Keratinocyte (primary cell): ENCODE data around the gene MOGAT2. TPM values are rescaled to one million over a fixed set of nuclear protein-coding genes. Genes with fewer than 3 reads are reported as not detected.

Experiments
- DNase-seq: peaks from one replicate; pipeline ENCODE4 v3.0.0-alpha.2; 2011; ENCODE audit warnings: low read depth, missing footprints, low spot score
- FAIRE-seq: peaks from 2 replicates; lab custom pipeline; 2011; peaks lifted over from hg19 to GRCh38; lab: Jason Lieb, UNC
- H2AFZ ChIP-seq: 2 replicates; pipeline ENCODE4 v1.6.0; 2012; ENCODE audit warnings: low read length, control low read depth, inconsistent platforms; ENCODE audit not compliant: control insufficient read depth
- H3K27ac ChIP-seq: 2 replicates; pipeline ENCODE4 v1.5.1; 2011; ENCODE audit warnings: low read length; ENCODE audit not compliant: control insufficient read depth, insufficient read depth
- H3K27me3 ChIP-seq: 3 replicates; pipeline ENCODE4 v1.6.0; 2011; ENCODE audit warnings: low read length; ENCODE audit not compliant: control insufficient read depth, insufficient read depth; ENCODE audit errors: extremely low read depth
- H3K36me3 ChIP-seq, 2 experiments: 2 replicates in 1 of 2; 3 replicates in 1 of 2; pipeline ENCODE4 v1.5.1; 2011; ENCODE audit warnings: low read length in 2 of 2, mild to moderate bottlenecking in 1 of 2; ENCODE audit not compliant: control insufficient read depth in 2 of 2, insufficient read depth in 2 of 2; ENCODE audit errors: extremely low read depth in 1 of 2
- H3K4me1 ChIP-seq: 3 replicates; pipeline ENCODE4 v1.5.1; 2011; ENCODE audit warnings: low read length; ENCODE audit not compliant: control insufficient read depth, insufficient read depth; ENCODE audit errors: extremely low read depth
- H3K4me2 ChIP-seq: 3 replicates; pipeline ENCODE4 v1.6.0; 2011; ENCODE audit warnings: low read depth, low read length; ENCODE audit not compliant: control insufficient read depth, insufficient read depth; ENCODE audit errors: extremely low read depth
- H3K4me3 ChIP-seq, 3 experiments: fragments of 200-600 bp in 1 of 3; sonication (generic) in 1 of 3; 2 replicates in 2 of 3; 3 replicates in 1 of 3; pipeline ENCODE4 v1.5.1; 2011 to 2016; ENCODE audit warnings: low read length in 3 of 3, mild to moderate bottlenecking in 3 of 3, control low read depth in 2 of 3, inconsistent platforms in 1 of 3, low read depth in 1 of 3, mixed read lengths in 1 of 3, mixed run types in 1 of 3, moderate library complexity in 1 of 3; ENCODE audit not compliant: control insufficient read depth in 2 of 3, insufficient read depth in 2 of 3; ENCODE audit errors: extremely low read depth in 1 of 3
- H3K79me2 ChIP-seq: 2 replicates; pipeline ENCODE4 v1.6.0; 2012; ENCODE audit warnings: low read length; ENCODE audit not compliant: control insufficient read depth, insufficient read depth
- H3K9ac ChIP-seq: 3 replicates; pipeline ENCODE4 v1.6.0; 2011; ENCODE audit warnings: low read length; ENCODE audit not compliant: control insufficient read depth, insufficient read depth; ENCODE audit errors: extremely low read depth
- H3K9me1 ChIP-seq: 3 replicates; pipeline ENCODE4 v1.6.0; 2011; ENCODE audit warnings: low read length; ENCODE audit not compliant: control insufficient read depth, insufficient read depth; ENCODE audit errors: extremely low read depth
- H3K9me3 ChIP-seq: 2 replicates; pipeline ENCODE4 v1.5.1; 2012; ENCODE audit warnings: low read depth, low read length; ENCODE audit not compliant: control insufficient read depth
- H4K20me1 ChIP-seq: 3 replicates; pipeline ENCODE4 v1.6.0; 2011; ENCODE audit warnings: low read length; ENCODE audit not compliant: control insufficient read depth, insufficient read depth; ENCODE audit errors: extremely low read depth
- EZH2 ChIP-seq: IDR thresholded peaks from one replicate; pipeline ENCODE4 v1.6.1; 2012; ENCODE audit warnings: inconsistent platforms, mild to moderate bottlenecking, low read length, moderate library complexity
- dilution Hi-C: fragments of 300-500 bp; cut with MboI; formaldehyde crosslinking; loops from one replicate; pipeline ENCODE4 v1.7.0; 2020; ENCODE audit warnings: low sequenced_read_pairs; ENCODE audit not compliant: extremely low pct_ligation_motif_present
- polyA plus RNA-seq, 5 experiments: library from polyadenylated mRNA; depleted of rRNA in 3 of 5; stranded (reverse) in 3 of 5; stranded (forward) in 1 of 5; unstranded in 1 of 5; fragments of >200 nt; gene quantifications; 1 replicate in 1 of 5; 2 replicates in 3 of 5; 3 replicates in 1 of 5; pipeline versions ENCODE4 v1.2.1 to v1.2.3, GENCODE V29; 2011 to 2012; ENCODE audit warnings: missing spikeins in 2 of 5, low read depth in 1 of 5, low replicate concordance in 1 of 5
- TF ChIP-seq, protein P1 (sequence below), 3 experiments: IDR thresholded peaks in 1 of 3; conservative IDR thresholded peaks in 1 of 3; optimal IDR thresholded peaks in 1 of 3; 2 replicates in 2 of 3; 3 replicates in 1 of 3; pipeline versions ENCODE3 to v1.5.1; 2011; ENCODE audit warnings: low read length in 3 of 3, mild to moderate bottlenecking in 3 of 3, moderate library complexity in 2 of 3, control low read depth in 1 of 3, inconsistent platforms in 1 of 3; ENCODE audit not compliant: insufficient read depth in 2 of 3; ENCODE audit errors: extremely low read depth in 1 of 3

The MOGAT2 gene
- polyA plus RNA-seq, 1 donor (not counting 4 experiments of a cell fraction or from before 2014, with no cell fraction given), result not detected

DNA sequence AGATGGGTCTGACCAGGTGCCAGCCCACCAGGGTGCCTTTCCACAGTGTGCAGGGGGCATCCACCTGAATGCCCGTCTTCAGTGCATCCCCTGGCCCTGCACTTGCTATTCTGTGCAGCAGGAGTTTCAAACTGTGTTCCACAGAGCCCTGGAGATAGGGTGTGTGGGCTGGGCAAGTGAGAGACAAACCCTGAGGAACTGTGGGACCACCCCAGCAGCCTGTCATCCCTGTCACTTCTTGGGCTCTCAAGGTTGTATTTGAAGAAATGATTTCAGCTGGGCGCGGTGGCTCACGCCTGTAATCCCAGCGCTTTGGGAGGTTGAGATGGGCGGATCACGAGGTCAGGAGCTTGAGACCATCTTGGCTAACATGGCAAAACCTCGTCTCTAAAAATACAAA lies 44.5 kb downstream of the MOGAT2 start:
- no peaks in the 10 kb centered on the region for H3K9me1 ChIP-seq
- no peak overlapping the region for H3K27ac ChIP-seq
- no peaks in the 10 kb centered on the region for H3K27me3 ChIP-seq
- H3K9ac ChIP-seq, result no peak overlapping the region
- H3K36me3 ChIP-seq, result no peaks in the 10 kb centered on the region
- H3K9me3 ChIP-seq, result no peaks in the 10 kb centered on the region
- DNase-seq (no peak), FAIRE-seq (no peak)
- no peak overlapping the region for H2AFZ ChIP-seq
- H3K79me2 ChIP-seq, result no peaks in the 10 kb centered on the region
- H4K20me1 ChIP-seq, result no peaks in the 10 kb centered on the region
- dilution Hi-C loops, result no loop called here
- peaks cover 7% of the 10 kb centered on the region for H3K4me1 ChIP-seq
- H3K4me3 ChIP-seq, result no peak overlapping the region
- no peak overlapping the region for H3K4me2 ChIP-seq
- no peak for TF ChIP-seq EZH2
- TF ChIP-seq, protein P1, sequence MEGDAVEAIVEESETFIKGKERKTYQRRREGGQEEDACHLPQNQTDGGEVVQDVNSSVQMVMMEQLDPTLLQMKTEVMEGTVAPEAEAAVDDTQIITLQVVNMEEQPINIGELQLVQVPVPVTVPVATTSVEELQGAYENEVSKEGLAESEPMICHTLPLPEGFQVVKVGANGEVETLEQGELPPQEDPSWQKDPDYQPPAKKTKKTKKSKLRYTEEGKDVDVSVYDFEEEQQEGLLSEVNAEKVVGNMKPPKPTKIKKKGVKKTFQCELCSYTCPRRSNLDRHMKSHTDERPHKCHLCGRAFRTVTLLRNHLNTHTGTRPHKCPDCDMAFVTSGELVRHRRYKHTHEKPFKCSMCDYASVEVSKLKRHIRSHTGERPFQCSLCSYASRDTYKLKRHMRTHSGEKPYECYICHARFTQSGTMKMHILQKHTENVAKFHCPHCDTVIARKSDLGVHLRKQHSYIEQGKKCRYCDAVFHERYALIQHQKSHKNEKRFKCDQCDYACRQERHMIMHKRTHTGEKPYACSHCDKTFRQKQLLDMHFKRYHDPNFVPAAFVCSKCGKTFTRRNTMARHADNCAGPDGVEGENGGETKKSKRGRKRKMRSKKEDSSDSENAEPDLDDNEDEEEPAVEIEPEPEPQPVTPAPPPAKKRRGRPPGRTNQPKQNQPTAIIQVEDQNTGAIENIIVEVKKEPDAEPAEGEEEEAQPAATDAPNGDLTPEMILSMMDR (optimal IDR thresholded peaks at IDR 0.05 in 1 of 3, IDR thresholded peaks at IDR 0.05 in 1 of 3, conservative IDR thresholded peaks at IDR 0.05 in 1 of 3; ENCODE audit: extremely low read depth in 1 of 3, insufficient read depth in 2 of 3, low read length in 3 of 3), result no peak

DNA sequence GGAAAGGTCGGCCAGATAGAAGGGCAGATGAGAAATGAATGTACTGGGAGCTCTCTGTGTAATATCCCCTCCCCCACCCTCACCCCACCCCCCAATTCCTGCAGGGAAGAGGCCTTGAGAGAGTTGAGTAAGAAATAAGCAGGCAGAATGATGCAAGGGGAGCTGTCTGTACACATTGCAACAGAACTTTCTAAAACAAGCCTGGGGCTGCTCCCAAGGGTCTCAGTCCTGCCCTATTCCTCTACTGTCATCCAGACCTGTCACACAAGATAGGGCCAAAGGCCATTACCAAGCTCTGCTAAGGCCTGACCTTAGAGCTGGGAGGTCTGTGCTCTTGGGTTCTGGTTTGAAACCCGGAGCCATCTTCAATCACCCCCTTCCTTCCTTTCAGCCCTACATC lies 45.2 kb downstream of the MOGAT2 start:
- dilution Hi-C loops, result no loop called here
- FAIRE-seq (no peak), DNase-seq (no peak)
- no peak overlapping the region for H3K9ac ChIP-seq
- H3K79me2 ChIP-seq, result no peaks in the 10 kb centered on the region
- H3K36me3 ChIP-seq, result no peaks in the 10 kb centered on the region
- no peaks in the 10 kb centered on the region for H3K9me1 ChIP-seq
- no peaks in the 10 kb centered on the region for H4K20me1 ChIP-seq
- H3K9me3 ChIP-seq, result no peaks in the 10 kb centered on the region
- TF ChIP-seq EZH2, result no peak
- TF ChIP-seq, protein P1 (optimal IDR thresholded peaks at IDR 0.05 in 1 of 3, IDR thresholded peaks at IDR 0.05 in 1 of 3, conservative IDR thresholded peaks at IDR 0.05 in 1 of 3; ENCODE audit: extremely low read depth in 1 of 3, insufficient read depth in 2 of 3, low read length in 3 of 3), result no peak
- no peak overlapping the region for H3K4me3 ChIP-seq
- H3K27ac ChIP-seq, result no peak overlapping the region
- H3K27me3 ChIP-seq, result no peaks in the 10 kb centered on the region
- no peak overlapping the region for H2AFZ ChIP-seq
- peaks cover 7% of the 10 kb centered on the region for H3K4me1 ChIP-seq
- no peak overlapping the region for H3K4me2 ChIP-seq
